Left lung (tissue), 10 donors: ENCODE measurements around the gene MSH6. TPM values are rescaled to one million over a fixed set of nuclear protein-coding genes. Genes with fewer than 3 reads are reported as not detected.

ENCODE experiments used
- ATAC-seq: fragments of 200-7000 bp; cut with Tn5 transposase; one replicate; pipeline ENCODE4 v1.9.1; 2020; ENCODE audit warnings: moderate library complexity
- DNase-seq, 4 donors: peaks; one replicate each; pipeline ENCODE4 v3.0.0-alpha.2; 2013 to 2020
- H3K27ac ChIP-seq, 2 donors: fragments of 200-600 bp; sonication (generic) in 1 of 2; one replicate each; pipeline versions ENCODE4 v1.5.0 to v1.8.0; 2020 to 2021
- H3K27me3 ChIP-seq, 2 donors: fragments of 200-600 bp; sonication (generic) in 1 of 2; one replicate each; pipeline versions ENCODE4 v1.5.0 to v1.8.0; 2020 to 2021
- H3K36me3 ChIP-seq, 2 donors: fragments of 200-600 bp; sonication (generic) in 1 of 2; one replicate each; pipeline versions ENCODE4 v1.5.0 to v1.8.0; 2020 to 2021
- H3K4me1 ChIP-seq, 2 donors: fragments of 200-600 bp; one replicate each; pipeline ENCODE4 v1.8.0; 2021
- H3K4me3 ChIP-seq, 2 donors: fragments of 200-600 bp; sonication (generic) in 1 of 2; one replicate each; pipeline versions ENCODE4 v1.5.0 to v1.8.0; 2020 to 2021; ENCODE audit warnings: mild to moderate bottlenecking in 1 of 2
- H3K9me3 ChIP-seq, 2 donors: fragments of 200-600 bp; sonication (generic) in 1 of 2; one replicate each; pipeline versions ENCODE4 v1.5.0 to v1.8.0; 2020 to 2021
- intact Hi-C, 2 donors: fragments of 100-400 bp; cut with DNase I; formaldehyde crosslinking; loops; one replicate each; pipeline versions ENCODE4 v1.11.2 to v1.14.2; 2022
- polyA plus RNA-seq, 6 donors: library from polyadenylated mRNA; unstranded; fragments of 120-200 nt; gene quantifications; one replicate each; pipeline ENCODE4 v1.2.1, GENCODE V29; 2013; ENCODE audit not compliant: insufficient read length in 6 of 6
- total RNA-seq, 2 donors: library from RNA; stranded (reverse); fragmentation: NEBNext Ultra II Directional; extraction: Animal tissue kit (Norgen Biotek cat#: 25700); gene quantifications; one replicate each; pipeline ENCODE4 v1.2.1, GENCODE V29; 2021
- TF ChIP-seq, protein P1 (sequence below), 2 donors: fragments of 200-600 bp; sonication (generic) in 1 of 2; IDR thresholded peaks; one replicate each; pipeline versions ENCODE4 v1.5.0 to v1.8.0; 2021; ENCODE audit warnings: antibody characterized with exemption in 2 of 2
- donor health status: DM: no; HTN: yes; CAD: no.
- donor health status: DM: no; HTN: no; CAD: no.

Gene MSH6
- total and polyA plus RNA-seq, 8 donors, result 48.2 to 90.1 (median 73.0) TPM

DNA sequence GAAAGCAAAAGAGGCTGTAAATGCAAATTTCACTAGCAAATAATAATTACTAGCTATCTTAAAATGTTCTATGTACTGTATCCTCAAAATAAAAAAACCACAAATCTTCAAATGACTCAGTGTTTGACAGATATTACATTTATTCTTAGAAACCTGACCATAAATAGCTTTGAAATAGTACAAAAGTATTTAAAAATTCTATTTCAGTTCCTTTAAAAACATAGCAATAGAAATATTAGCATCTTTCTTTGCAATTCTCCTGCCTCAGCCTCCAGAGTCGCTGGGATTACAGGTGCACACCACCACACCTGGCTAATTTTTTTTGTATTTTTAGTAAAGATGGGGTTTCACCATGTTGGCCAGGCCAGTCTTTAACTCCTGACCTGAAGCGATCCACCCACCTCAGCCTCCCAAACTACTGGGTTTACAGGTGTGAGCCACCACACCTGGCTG lies 50.6 kb downstream of the MSH6 start:
- TF ChIP-seq, protein P1, sequence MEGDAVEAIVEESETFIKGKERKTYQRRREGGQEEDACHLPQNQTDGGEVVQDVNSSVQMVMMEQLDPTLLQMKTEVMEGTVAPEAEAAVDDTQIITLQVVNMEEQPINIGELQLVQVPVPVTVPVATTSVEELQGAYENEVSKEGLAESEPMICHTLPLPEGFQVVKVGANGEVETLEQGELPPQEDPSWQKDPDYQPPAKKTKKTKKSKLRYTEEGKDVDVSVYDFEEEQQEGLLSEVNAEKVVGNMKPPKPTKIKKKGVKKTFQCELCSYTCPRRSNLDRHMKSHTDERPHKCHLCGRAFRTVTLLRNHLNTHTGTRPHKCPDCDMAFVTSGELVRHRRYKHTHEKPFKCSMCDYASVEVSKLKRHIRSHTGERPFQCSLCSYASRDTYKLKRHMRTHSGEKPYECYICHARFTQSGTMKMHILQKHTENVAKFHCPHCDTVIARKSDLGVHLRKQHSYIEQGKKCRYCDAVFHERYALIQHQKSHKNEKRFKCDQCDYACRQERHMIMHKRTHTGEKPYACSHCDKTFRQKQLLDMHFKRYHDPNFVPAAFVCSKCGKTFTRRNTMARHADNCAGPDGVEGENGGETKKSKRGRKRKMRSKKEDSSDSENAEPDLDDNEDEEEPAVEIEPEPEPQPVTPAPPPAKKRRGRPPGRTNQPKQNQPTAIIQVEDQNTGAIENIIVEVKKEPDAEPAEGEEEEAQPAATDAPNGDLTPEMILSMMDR (IDR thresholded peaks at IDR 0.05), result no peak
- Histone ChIP-seq H3K4me3 (no peak overlapping the region), H3K27ac (no peak overlapping the region), H3K36me3 (peaks cover 0 to 97% of the 10 kb centered on the region in 2 donors), H3K27me3 (no peaks in the 10 kb centered on the region), H3K9me3 (no peaks in the 10 kb centered on the region), H3K4me1 (no peaks in the 10 kb centered on the region)
- ATAC-seq (no peak), DNase-seq (no peak)
- intact Hi-C loops, result no loop called here

DNA sequence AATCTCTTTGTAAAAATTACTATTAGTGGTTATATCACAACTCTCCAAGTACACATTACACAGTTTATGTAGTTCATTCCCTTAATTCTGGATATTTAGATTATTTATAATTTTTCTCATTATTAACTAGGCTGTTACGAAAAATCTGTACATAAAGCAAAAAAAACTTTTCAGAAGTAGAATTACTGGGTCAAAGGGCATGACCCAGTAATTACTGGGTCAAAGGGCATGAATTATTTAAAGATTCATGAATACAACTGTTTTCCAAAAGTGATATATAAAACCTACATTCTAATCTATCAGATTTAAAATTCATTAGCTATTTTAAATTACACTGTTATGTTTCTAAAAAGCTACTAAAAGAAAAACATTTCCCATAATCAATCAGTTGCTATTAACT lies 55.3 kb downstream of the MSH6 start:
- Histone ChIP-seq H3K9me3 (no peaks in the 10 kb centered on the region), H3K27me3 (no peaks in the 10 kb centered on the region), H3K4me1 (peaks cover 0 to 2% of the 10 kb centered on the region in 2 donors), H3K27ac (no peak overlapping the region), H3K4me3 (no peak overlapping the region), H3K36me3 (peaks cover 0 to 63% of the 10 kb centered on the region in 2 donors)
- DNase-seq (no peak), ATAC-seq (no peak)
- intact Hi-C loops, result no loop called here
- TF ChIP-seq, protein P1 (IDR thresholded peaks at IDR 0.05), result no peak

DNA sequence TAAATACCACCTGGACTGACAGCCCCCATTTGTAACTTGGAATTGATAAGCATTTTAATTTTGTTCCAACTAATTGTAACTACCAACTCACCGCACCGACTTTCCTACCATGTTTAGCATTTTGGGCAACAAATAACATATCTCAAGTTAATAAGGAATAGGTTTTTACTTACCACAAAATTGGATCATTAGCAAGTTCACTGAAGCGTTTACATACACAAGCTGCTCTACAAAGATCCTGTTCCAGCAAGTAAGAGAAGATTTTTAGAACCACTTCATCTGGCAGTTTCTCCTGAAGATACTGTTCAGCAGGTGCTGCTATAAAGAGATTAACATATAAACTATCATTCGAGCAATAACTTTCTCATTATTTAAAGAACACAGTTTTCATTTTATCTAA lies 55.7 kb downstream of the MSH6 start:
- H3K36me3 ChIP-seq, result peaks cover 0 to 58% of the 10 kb centered on the region in 2 donors
- H3K9me3 ChIP-seq, result no peaks in the 10 kb centered on the region
- intact Hi-C loops, result no loop called here
- H3K4me1 ChIP-seq, result peaks cover 0 to 7% of the 10 kb centered on the region in 2 donors
- no peaks in the 10 kb centered on the region for H3K27me3 ChIP-seq
- DNase-seq (no peak), ATAC-seq (no peak)
- TF ChIP-seq, protein P1 (IDR thresholded peaks at IDR 0.05), result no peak
- no peak overlapping the region for H3K27ac ChIP-seq
- H3K4me3 ChIP-seq, result no peak overlapping the region

DNA sequence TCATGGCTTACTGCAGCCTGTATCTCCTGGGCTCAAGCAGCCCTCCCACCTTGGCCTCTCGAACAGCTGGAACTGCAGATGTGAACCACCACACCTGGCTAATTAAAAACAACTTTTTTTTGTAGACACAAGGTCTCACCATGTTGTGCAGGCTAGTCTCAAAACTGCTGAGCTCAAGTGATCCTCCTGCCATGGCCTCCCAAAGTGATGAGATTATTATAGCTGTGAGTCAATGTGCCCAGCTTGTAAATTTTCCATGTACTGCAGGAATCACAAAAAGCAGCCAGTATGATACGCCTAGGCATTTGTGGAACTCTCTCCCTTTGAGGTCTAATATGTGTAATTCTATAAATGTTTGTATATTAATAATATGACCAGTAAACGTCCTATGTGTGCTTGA lies 59.9 kb downstream of the MSH6 start:
- ATAC-seq (no peak), DNase-seq (no peak)
- no peak overlapping the region for H3K4me3 ChIP-seq
- peaks cover 0 to 14% of the 10 kb centered on the region in 2 donors for H3K4me1 ChIP-seq
- H3K36me3 ChIP-seq, result peaks cover 0 to 17% of the 10 kb centered on the region in 2 donors
- TF ChIP-seq, protein P1 (IDR thresholded peaks at IDR 0.05), result no peak
- H3K27me3 ChIP-seq, result no peaks in the 10 kb centered on the region
- intact Hi-C loops, result no loop called here
- no peaks in the 10 kb centered on the region for H3K9me3 ChIP-seq
- H3K27ac ChIP-seq, result no peak overlapping the region

DNA sequence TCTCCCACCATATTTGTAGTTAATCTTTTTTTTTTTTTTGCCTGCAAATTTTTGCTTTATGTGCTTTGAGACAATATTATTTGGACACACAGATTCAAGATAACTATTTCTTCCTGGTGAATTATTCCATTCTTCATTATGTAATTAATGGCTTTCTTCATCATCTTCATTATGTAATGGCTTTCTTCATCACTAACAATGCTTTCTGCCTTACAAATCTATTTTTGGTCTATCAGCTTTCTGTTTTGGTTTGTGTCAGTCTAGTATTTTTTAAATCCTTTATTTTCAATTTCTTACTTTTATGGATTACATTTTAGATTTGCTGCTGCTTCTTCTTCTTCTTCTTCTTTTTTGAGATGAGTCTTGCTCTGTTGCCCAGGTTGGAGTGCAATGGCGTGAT lies 60.5 kb downstream of the MSH6 start:
- H3K4me3 ChIP-seq, result no peak overlapping the region
- no peaks in the 10 kb centered on the region for H3K27me3 ChIP-seq
- peaks cover 0 to 11% of the 10 kb centered on the region in 2 donors for H3K36me3 ChIP-seq
- intact Hi-C loops, result no loop called here
- TF ChIP-seq, protein P1 (IDR thresholded peaks at IDR 0.05), result no peak
- H3K27ac ChIP-seq, result no peak overlapping the region
- ATAC-seq (no peak), DNase-seq (no peak)
- H3K9me3 ChIP-seq, result no peaks in the 10 kb centered on the region
- peaks cover 0 to 14% of the 10 kb centered on the region in 2 donors for H3K4me1 ChIP-seq
